GM21367 (cell line): ENCODE results near the gene RBM33.

Source experiments
- ATAC-seq: cut with Tn5 transposase; IDR thresholded peaks from one replicate; pipeline ENCODE4 v1.9.1; 2021; ENCODE audit not compliant: unreplicated experiment

The RBM33 gene

GRCh38 chr7:155744971-155745683 is 100.7 kb downstream of the RBM33 start:
- ATAC-seq, result no peak

GRCh38 chr7:155745737-155746136 is 101.3 kb downstream of the RBM33 start:
- no peak for ATAC-seq

GRCh38 chr7:155746188-155746587 is 101.7 kb downstream of the RBM33 start:
- peak; percentile 40 for ATAC-seq

GRCh38 chr7:155747209-155747608 is 102.7 kb downstream of the RBM33 start:
- no peak for ATAC-seq

GRCh38 chr7:155749578-155749977 is 105.1 kb downstream of the RBM33 start:
- no peak for ATAC-seq

GRCh38 chr7:155750255-155751125 is 106.0 kb downstream of the RBM33 start:
- no peak for ATAC-seq

- no peak for ATAC-seq
These were observed 106.9 kb downstream of the RBM33 start for GRCh38 chr7:155751409-155751808.

GRCh38 chr7:155752756-155753445 is 108.4 kb downstream of the RBM33 start:
- ATAC-seq, result peak; percentile 59

GRCh38 chr7:155753446-155753965 is 109.0 kb downstream of the RBM33 start:
- no peak for ATAC-seq

GRCh38 chr7:155754165-155754564 is 109.7 kb downstream of the RBM33 start:
- no peak for ATAC-seq

GRCh38 chr7:155755026-155755425 is 110.6 kb downstream of the RBM33 start:
- no peak for ATAC-seq

- no peak for ATAC-seq
These were observed 111.9 kb downstream of the RBM33 start for GRCh38 chr7:155756322-155756721.

- no peak for ATAC-seq
These were observed 113.9 kb downstream of the RBM33 start for GRCh38 chr7:155758348-155758747.

- no peak for ATAC-seq
These were observed 115.4 kb downstream of the RBM33 start for GRCh38 chr7:155759740-155760430.

GRCh38 chr7:155761162-155761561 is 116.7 kb downstream of the RBM33 start:
- ATAC-seq, result no peak

- no peak for ATAC-seq
These were observed 117.6 kb downstream of the RBM33 start for GRCh38 chr7:155762036-155762435.

- no peak for ATAC-seq
These were observed 118.2 kb downstream of the RBM33 start for GRCh38 chr7:155762655-155763054.

- ATAC-seq, result no peak
These were observed 118.7 kb downstream of the RBM33 start for GRCh38 chr7:155763122-155763521.

GRCh38 chr7:155763691-155764437 is 119.4 kb downstream of the RBM33 start:
- ATAC-seq, result peak; percentile 43

GRCh38 chr7:155764438-155764793 is 120.0 kb downstream of the RBM33 start:
- peak; percentile 57 for ATAC-seq
